ENCODE data around the gene TMEM86B.
"Not testable (repeated sequence)": the region's sequence is repeated elsewhere in the genome, so short reads cannot be mapped to it uniquely, and the experiment has no call there.

TMEM86B gene

GRCh38 chr19:55220525-55220924 is 8.0 kb downstream of the TMEM86B start:
- DNase-seq (ENCODE audit: low read depth in 2 of 2) = no peak

GRCh38 chr19:55216461-55217198 is 11.9 kb downstream of the TMEM86B start:
- peak; percentile 52 for DNase-seq (ENCODE audit: low read depth in 2 of 2)

GRCh38 chr19:55213547-55213946 is 15.0 kb downstream of the TMEM86B start:
- DNase-seq (ENCODE audit: low read depth in 2 of 2) = no peak

GRCh38 chr19:55212447-55212846 is 16.1 kb downstream of the TMEM86B start:
- DNase-seq (ENCODE audit: low read depth in 2 of 2) = peak; percentile 29 to 41

GRCh38 chr19:55209693-55210472 is 18.7 kb downstream of the TMEM86B start:
- no peak for DNase-seq (ENCODE audit: low read depth in 2 of 2)

GRCh38 chr19:55208880-55209692 is 19.5 kb downstream of the TMEM86B start, which contains the start of gene PTPRH:
Gene PTPRH, minus strand, starts transcription at chr19:55209501. Its CDS starts 68 bp downstream, at chr19:55209433.
- no peak for DNase-seq (ENCODE audit: low read depth in 2 of 2)

GRCh38 chr19:55206664-55207500 is 21.7 kb downstream of the TMEM86B start:
- peak in 1 of 2 donors; percentile 44 for DNase-seq (ENCODE audit: low read depth in 2 of 2)

GRCh38 chr19:55202199-55202598 is 26.4 kb downstream of the TMEM86B start:
- DNase-seq (ENCODE audit: low read depth in 2 of 2) = not testable (repeated sequence)

GRCh38 chr19:55199620-55200204 is 28.9 kb downstream of the TMEM86B start:
- no peak for DNase-seq (ENCODE audit: low read depth in 2 of 2)

GRCh38 chr19:55198651-55199050 is 29.9 kb downstream of the TMEM86B start:
- DNase-seq (ENCODE audit: low read depth in 2 of 2) = no peak

- DNase-seq (ENCODE audit: low read depth in 2 of 2) = no peak
Observed at GRCh38 chr19:55197528-55197927, 31.0 kb downstream of the TMEM86B start.

GRCh38 chr19:55196803-55197202 is 31.8 kb downstream of the TMEM86B start:
- no peak for DNase-seq (ENCODE audit: low read depth in 2 of 2)

GRCh38 chr19:55193481-55193880 is 35.1 kb downstream of the TMEM86B start:
- no peak for DNase-seq (ENCODE audit: low read depth in 2 of 2)

- no peak for DNase-seq (ENCODE audit: low read depth in 2 of 2)
Observed at GRCh38 chr19:55189403-55189835, 39.1 kb downstream of the TMEM86B start.

- no peak for DNase-seq (ENCODE audit: low read depth in 2 of 2)
Observed at GRCh38 chr19:55188625-55189024, 39.9 kb downstream of the TMEM86B start.

- no peak for DNase-seq (ENCODE audit: low read depth in 2 of 2)
Observed at GRCh38 chr19:55186080-55186479, 42.5 kb downstream of the TMEM86B start.

- no peak for DNase-seq (ENCODE audit: low read depth in 2 of 2)
Observed at GRCh38 chr19:55181740-55182139, 46.8 kb downstream of the TMEM86B start.

- DNase-seq (ENCODE audit: low read depth in 2 of 2) = peak in 1 of 2 donors; percentile 47
Observed at GRCh38 chr19:55179606-55180484, 48.7 kb downstream of the TMEM86B start, which contains the start of gene SYT5. Gene SYT5, minus strand, starts transcription at chr19:55180289. Its CDS starts 1,248 bp downstream, at chr19:55179041.

GRCh38 chr19:55178781-55179599 is 49.6 kb downstream of the TMEM86B start:
- peak; percentile 80 to 83 for DNase-seq (ENCODE audit: low read depth in 2 of 2)

Data from stimulated activated CD4-positive, alpha-beta T cell treated with anti-CD3 and anti-CD28 coated beads, Interleukin-15, amount 100 ng/mL, for 48 hours (primary cell).